ENCODE data around the gene HOXD4. TPM values are rescaled to one million over a fixed set of nuclear protein-coding genes. Genes with fewer than 3 reads are reported as not detected.

Gene HOXD4
- total RNA-seq, 1 experiment from 2014 or later: not detected

- Mint-ChIP-seq H3K27ac (no peak overlapping the region), H3K9me3 (no peaks in the 10 kb centered on the region), H3K27me3 (ENCODE audit: low read depth) (peaks cover 98% of the 10 kb centered on the region), H3K36me3 (no peaks in the 10 kb centered on the region), H3K4me3 (peak overlapping the region; percentile 60), H3K4me1 (peaks cover 46% of the 10 kb centered on the region)
- ChIA-PET POLR2A (no interaction called here), CTCF (interaction anchor here (0.8 to 2.4 kb wide), 6 partner anchors 8 to 66 kb away, joined by 3 to 14 read pairs (median 3); no protein-coding TSS in a partner anchor)
- TF ChIP-seq PRDM15 (CRISPR knock-in tag; IDR thresholded peaks at IDR 0.05) (no peak), ZMAT4 (CRISPR knock-in tag; IDR thresholded peaks at IDR 0.05) (no peak), TP53 (CRISPR knock-in tag; IDR thresholded peaks at IDR 0.05) (no peak), ARID4B (CRISPR knock-in tag; IDR thresholded peaks at IDR 0.05; ENCODE audit: borderline replicate concordance) (no peak), ZNF532 (CRISPR knock-in tag; IDR thresholded peaks at IDR 0.05; ENCODE audit: borderline replicate concordance) (no peak), TCF7 (CRISPR knock-in tag; IDR thresholded peaks at IDR 0.05; ENCODE audit: low read depth) (no peak), ZNF281 (CRISPR knock-in tag; IDR thresholded peaks at IDR 0.05) (no peak), NR2C2 (CRISPR knock-in tag; IDR thresholded peaks at IDR 0.05) (no peak)
- no peak for DNase-seq (ENCODE audit: low spot score)
- ATAC-seq: peak; percentile 25
Measured at GRCh38 chr2:176105078-176105729, 46.1 kb upstream of the HOXD4 start.
